DMS53 (cell line): ENCODE data around the gene COL9A3.

Experiments
- DNase-seq: peaks from one replicate; lab custom pipeline; 2025; lab: John Stamatoyannopoulos, UW

Gene COL9A3

DNA sequence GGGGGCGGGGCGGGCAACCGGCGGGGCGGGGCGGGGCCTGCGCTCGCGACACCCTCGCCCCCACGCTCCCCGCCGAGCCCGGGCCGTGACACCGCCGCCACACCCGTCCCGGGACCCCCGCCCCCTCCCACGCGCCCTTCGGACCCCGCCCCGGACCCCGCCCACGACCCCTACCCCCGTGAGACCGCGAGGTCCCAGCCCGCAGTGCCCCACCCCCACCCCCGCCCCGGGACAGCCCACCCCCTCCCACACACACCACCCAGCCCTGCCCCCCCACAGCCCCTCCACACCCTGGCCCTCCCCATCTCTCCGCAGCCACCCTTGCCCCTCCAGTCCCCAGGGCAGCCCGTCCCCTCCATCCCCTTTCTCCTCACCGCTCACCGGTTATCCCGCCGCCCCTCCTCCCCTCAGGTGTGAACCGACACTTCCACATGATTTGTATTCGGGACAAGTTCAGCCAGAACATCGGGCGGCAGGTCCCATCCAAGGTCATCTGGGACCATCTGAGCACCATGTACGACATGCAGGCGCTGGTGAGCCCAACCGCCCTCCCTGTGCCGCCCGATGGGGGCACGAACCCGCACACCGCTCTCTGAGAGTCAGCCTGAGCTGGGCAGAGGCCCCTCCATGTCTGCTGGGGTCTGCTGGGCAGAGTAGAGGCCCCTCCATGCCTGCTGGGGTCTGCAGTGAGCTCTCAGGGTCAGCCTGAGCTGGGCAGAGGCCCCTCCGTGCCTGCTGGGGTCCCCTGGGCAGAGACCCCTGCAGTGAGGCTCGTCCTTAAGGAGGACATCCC lies 20.0 kb upstream of the COL9A3 start:
- no peak for DNase-seq

DNA sequence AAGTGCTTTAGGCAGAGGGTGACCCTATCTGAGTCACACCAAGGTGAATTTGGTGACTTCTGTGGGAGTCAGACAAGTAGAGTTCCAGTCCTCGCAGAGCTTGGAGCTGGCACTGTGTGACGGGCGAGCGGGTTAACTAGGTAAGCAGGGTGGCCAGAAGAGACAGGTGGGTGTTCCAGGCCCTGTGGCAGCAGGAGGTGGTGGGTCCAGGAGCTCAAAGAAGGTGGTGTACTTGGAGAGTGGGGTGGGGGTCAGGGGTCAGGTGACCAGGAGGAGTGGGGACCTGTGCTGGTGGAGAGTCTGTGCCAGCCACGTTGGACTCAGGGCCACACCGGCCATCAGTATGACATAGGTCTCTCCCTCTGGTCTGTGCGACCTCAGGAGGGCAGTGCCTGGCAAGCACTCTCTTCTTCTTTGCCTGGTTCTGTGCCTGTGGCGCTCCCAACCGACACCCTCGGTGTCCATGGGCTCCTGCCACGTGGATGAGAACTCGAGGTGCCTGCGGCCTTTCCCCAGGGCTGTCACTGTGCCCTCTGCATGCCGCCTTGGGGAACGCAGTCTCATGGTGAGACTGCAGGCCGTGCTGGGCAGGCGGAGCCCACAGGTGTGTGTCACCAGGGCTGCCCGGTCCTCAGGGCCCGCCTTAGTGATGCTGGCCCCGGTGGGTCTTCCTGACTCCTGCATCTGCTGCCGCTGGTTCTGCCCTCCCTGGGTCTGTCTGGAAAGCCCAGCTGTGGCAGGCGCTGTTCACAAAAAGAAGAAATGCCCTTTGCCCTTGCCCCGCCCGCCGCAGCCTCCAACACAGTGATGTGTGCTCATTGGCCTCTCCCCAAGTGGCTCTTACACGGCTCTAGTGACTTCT lies 18.9 kb upstream of the COL9A3 start:
- no peak for DNase-seq

DNA sequence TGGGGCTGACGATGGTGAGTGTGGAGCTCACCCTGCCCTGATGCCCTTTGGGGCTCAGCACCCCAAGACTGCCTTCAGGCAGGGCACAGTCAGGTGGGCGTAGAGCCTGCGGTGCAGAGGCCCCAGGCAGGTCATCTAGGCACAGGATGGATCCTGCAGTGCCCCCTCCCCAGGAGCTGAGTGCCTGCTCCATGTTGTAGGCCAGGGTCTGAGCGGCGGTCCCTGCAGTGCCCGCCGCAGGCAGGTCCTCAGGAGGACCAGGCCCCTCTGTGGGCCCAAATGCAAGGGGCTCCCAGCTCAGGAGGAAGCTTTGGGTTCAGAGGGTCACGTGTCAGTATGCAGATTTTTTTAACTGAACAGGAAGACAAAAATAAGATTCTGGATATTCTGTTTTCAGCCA lies 17.8 kb upstream of the COL9A3 start:
- DNase-seq = no peak

DNA sequence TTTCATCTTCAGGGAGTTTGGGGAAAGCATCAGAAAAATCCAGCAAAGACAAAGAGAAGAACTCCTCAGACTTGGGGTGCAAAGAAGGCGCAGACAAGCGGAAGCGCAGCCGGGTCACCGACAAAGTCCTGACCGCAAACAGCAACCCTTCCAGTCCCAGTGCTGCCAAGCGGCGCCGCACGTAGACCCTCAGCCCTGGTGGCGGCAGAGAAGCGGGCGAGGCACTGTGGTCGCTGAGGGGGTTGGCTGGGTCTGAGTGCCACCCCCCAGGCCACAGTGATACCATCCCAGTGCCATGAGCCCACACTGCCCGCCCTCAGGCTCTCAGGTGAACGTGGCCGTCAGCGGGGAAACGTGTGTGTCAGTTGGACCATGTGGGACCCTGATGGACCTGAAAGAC lies 17.4 kb upstream of the COL9A3 start:
- no peak for DNase-seq

DNA sequence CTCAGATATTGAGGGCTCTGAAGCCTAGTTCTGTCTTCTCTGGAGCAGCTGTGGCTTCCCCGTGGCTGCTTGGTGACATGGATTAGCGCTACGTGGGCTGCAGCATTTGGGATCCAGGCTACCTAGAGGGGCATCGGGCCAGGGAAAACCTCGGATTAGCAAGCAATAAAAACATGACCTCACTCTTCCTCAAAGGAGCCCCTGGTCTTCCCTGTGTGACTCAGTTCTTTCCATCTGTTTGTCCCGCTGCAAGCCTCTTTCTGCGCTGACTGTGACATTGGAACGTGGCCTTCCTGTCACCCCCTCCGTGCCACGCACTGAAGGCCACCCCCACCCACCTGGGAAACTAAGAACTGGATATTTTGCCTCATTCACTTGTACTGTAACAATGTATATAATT lies 17.0 kb upstream of the COL9A3 start:
- DNase-seq = no peak

DNA sequence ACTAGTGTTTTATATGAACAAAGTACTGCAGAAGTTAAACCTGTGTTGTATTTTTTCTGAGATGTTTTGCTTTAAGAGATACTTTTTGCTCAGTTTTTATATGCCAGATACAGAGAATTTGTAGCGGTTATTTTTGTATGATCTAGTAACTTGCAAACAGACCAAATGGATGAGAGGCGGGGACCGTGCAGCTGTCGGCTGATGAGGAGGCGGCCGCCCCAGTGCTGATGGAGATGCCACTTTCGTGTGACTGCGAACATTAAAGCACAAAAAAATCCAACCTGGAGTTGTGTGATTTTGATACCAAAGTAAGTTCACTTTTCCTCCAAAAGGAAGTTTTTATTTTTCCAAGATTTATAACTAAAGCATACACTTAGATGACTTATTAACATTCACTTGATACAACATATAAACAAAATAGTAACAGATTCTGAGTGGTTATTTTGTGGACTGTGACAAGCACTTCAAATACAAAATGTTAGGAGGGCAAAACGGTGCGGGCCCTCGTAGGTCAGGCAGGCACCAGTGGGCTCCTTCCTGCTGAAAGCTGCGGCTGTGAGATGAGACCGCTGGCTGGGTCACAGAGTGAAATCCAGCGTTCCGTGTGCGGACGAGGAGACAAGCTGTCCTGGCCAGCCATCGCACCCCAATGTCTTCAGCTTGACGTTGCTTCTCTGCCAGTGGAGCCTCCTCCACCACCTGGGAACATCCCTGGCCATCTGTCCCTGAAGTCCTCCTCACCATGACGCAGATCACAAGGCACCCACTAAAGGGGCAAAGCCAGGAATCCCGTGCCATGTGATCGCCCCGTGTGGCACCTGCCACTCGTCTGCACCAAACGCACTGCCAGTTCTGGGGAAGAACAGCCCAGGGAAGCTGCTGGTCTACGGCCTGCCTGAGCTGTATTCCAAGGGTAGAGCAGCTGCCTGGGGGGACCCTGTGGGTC lies 16.3 kb upstream of the COL9A3 start:
- DNase-seq = no peak

DNA sequence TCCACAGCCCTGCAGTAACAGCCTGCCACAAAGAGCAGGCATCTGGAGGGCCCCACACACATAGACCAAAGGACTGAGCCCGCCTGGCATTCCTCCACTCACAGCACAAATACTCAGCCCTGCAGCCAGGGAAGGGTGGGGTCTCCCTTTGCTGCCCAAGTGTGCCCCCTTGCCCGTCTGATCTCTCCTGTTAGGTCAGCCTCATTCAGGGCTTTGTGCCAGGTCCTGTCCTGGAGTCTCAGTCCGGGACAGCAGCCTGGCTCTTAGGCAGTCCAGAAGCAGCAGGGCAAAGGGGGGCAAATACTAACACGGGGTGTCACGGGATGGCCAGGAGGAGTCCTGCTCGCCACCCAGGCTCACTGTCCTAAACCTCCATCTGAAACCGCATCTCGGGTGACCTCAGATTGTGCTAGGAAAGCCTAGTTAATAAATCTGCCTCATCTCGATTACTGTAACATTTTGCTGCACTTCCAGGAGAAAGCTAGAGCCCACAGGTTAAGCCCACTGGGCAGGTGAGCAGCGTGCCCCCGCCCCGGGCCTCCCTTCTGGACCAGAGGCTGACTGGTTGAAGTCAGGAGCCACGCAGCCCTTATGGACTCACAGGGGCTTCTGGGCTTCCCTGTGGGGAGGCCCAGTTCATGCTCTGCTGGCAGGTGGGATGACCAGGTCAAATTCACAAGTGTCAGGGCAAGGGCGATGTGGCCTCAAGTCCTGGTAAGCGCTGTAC lies 15.4 kb upstream of the COL9A3 start:
- DNase-seq = no peak

DNA sequence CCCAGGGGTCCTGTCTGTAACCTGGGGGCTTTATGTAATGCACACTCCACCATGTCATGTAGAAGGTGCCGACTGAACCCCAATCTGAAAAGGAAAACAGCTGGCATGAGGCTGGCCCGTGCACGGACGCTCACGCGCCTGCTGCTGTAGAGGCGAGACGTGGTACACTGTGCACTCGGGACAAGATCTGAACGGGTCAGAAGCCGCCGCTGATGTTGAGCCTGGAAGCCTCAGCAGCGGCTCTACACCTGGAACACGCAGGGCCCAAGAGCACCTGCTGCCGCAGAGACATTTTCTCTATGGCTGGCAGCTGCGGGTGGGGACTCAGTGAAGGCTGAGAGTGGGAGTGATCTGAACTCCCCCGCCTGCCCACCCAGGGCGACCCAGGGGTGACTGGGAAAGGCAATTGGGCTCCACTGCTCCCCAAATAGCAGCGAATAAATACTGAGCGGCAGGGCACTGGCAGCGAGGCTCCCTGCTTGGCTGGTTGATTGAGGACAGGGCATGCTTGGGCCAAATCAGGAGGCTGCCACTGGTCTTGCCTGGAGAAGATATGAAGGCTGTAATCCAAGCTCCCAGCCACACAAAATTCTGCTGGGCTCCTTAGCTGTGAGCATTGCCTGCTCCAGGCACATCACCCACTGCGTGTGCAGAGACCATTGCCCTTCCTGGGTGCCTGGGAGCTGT lies 14.7 kb upstream of the COL9A3 start:
- no peak for DNase-seq

DNA sequence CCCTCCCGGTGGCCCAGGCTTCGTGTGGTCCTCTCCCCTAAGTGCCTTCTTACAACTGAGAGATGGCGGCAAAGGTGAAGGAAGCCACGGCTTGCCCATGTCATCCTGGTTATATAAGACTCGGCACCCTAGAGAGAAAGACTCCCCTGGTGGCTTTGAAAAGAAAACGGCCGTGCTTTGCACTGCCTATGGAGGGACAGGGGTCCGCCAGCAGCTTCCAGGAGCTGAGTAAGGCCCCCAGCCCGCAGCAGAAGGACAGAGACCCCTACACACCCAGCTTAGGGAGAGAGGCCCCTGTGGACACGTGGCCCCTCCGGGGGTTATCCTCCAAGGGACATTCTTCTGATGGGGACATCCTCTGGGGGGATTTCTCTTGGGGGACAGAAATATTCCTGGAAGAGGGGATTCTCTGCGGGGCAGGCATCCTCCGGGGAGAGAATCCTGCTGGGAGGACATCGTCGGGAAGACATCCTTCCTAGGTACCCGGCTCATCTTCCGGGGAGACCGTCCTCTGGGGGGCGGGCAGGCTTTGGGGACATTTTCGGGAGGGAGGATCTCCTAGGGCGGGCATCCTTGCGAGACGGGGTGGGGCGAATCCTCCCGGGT lies 12.7 kb upstream of the COL9A3 start:
- no peak for DNase-seq

DNA sequence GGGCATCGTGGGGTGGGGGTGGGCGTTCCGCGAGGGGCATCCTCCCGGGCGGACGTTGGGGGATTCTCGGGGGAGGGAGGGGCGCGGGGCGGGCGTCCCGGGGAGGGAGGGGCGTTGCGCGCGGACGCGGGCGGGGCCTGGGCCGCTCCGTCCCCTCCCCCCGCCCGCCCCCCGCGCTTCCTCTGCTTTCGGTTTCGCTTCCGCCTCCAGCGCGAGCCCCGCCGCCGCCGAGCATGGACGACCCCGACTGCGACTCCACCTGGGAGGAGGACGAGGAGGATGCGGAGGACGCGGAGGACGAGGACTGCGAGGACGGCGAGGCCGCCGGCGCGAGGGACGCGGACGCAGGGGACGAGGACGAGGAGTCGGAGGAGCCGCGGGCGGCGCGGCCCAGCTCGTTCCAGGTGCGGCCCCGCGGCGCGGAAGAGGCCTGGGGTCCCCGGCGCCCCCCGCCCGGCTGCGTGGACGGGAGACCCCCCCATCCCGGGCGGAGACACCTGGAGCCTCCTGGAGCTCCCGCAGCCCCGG lies 12.2 kb upstream of the COL9A3 start, which contains the start of gene OGFR:
OGFR (plus strand) TSS at position 209 of the 528 bp plus-strand sequence; CDS start at position 234, 25 bp downstream.
- peak; percentile 74 for DNase-seq

DNA sequence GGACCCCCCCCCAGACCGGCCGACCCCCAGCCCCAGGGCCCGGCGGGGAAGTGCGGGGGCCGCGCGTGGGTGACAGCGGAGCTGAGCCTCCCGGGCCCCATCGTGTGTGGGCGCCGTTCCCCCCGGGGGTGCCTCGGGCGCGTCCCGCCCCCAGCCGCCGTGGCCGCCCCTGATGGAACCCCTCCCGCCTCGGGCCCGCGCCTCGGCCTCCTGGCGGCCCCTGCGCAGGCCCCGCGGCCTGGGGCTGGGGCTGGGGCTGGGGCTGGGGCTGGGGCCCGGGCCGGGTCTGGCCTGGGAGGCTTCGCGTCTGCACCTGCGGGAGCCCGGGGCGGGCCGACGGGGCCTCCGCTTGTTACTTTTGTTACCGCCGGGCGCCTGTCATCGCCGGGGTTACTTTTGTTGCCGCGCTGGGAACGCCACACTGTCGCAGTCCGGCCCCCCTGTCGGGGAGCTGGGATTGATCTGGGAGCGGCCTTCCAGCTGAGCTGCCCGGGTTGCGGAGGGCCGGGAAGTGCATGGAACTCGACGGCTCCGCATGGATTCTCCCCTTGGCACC lies 11.6 kb upstream of the COL9A3 start:
- DNase-seq = peak; percentile 56

DNA sequence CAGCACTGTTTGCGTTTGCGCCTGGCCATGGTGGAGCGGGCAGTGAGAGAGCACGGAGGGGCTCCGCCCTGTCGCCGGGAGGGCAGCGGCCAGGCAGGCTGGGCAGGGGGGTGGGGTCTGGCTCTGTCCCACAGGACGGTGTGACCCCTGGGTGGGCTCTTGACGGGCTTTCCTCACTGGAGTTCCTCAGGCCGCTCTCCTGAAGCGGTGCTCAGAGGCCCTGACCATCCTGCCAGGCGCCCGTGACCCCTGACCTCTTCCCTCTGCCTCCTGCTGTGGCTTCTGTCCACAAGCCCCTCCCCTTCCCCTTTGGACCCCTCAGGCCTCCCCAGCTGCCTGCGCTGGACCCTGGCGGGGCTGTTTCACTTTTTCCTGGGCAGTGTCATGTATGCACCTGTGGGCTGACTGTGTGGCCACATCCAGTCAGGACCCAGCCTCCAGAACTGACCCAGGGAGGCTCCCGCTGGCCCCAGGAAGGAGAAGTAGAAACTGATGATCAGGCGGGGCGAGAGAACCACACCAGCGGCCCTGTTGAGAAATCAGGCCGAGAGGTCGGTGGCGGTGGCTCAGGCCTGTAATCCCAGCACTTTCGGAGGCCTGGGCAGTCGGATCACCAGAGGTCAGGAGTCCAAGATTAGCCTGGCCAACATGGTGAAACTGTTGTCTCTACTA lies 11.0 kb upstream of the COL9A3 start:
- DNase-seq = no peak

DNA sequence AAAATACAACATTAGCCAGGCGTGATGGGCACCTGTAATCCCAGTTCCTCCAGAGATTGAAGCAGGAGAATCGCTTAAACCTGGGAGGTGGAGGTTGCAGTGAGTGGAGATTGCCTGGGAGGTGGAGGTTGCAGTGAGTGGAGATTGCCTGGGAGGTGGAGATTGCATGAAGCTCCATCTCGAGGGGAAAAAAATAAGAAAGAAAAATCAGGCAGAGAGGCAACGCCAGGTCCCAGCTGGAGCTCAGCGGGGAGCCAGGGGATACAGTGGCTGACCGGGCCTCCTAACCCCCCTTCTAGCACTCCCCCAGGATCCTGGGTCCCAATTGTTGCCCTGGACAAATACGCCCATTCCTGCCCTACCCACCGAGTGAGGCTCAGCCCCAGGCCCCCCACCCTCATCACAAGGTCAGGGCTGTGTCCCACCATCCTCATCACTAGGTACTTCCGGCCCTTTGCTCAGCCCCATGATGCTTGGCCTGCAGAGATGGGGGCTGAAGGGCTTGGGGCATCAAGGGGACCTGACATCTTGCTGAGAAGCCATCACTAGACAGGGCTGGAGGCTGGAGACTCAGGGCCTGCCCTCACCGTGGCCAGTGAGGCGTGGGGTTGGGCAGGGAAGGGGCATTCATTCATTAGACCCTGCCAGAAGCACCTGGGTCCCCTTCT lies 10.3 kb upstream of the COL9A3 start:
- DNase-seq = no peak

DNA sequence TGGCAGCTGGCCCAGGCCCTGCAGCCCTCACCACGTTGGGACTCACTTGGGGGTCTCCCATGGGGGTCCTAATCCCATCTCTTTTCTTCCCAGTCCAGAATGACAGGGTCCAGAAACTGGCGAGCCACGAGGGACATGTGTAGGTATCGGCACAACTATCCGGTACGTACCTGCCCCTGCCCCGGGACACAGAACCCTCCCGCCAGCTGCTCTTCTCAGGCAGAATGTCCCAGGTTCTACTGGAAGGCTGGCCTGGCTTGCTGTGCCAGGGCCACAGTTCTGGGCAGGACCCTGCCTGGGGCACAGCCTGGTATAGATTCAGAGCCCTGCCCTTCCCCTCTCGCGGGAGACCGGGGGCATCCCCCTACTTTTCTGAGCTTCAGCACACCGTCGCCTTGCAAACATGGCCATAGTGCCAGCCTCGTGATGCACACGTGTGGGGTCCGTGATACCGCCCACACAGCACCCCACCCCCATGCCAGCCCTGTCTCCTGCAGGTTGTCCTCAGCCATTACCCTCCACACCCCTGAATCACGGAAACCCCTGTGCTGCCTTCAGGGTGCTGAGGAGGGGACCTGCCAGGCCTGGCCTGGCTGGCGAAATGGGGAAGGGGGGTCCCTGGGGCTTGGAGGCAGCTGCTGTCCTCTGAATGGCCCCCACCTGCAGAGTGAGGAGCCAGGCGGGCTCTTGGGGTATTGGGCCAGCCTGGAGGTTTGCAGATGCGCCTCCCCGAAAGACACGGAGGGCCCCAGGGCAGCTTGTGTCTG lies 9.2 kb upstream of the COL9A3 start:
- DNase-seq = no peak

DNA sequence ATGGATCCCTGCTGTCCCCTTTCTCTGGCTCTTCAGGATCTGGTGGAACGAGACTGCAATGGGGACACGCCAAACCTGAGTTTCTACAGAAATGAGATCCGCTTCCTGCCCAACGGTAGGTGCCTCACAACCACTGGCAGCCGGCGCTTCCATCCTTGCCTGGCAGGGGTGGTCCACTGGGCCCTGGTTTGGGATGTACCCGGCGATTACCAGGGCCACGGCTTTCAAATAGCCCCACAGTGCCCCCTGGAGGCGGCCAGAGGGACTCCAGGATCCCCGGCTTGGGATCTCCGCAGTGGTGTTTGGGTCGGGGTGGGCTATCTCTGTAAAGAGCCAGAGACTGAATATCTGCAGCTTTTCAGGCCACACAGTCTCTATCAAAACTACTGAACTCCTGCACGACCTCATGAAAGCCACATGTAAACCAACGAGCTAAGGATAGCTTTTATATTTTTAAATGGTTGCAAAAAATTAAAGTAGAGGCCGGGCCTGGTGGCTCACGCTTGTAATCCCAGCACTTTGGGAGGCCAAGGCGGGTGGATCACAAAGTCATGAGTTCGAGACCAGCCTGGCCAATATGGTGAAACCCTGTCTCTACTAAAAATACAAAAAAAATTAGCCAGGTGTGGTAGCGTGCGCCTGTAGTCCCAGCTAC lies 8.5 kb upstream of the COL9A3 start:
- peak; percentile 72 for DNase-seq

DNA sequence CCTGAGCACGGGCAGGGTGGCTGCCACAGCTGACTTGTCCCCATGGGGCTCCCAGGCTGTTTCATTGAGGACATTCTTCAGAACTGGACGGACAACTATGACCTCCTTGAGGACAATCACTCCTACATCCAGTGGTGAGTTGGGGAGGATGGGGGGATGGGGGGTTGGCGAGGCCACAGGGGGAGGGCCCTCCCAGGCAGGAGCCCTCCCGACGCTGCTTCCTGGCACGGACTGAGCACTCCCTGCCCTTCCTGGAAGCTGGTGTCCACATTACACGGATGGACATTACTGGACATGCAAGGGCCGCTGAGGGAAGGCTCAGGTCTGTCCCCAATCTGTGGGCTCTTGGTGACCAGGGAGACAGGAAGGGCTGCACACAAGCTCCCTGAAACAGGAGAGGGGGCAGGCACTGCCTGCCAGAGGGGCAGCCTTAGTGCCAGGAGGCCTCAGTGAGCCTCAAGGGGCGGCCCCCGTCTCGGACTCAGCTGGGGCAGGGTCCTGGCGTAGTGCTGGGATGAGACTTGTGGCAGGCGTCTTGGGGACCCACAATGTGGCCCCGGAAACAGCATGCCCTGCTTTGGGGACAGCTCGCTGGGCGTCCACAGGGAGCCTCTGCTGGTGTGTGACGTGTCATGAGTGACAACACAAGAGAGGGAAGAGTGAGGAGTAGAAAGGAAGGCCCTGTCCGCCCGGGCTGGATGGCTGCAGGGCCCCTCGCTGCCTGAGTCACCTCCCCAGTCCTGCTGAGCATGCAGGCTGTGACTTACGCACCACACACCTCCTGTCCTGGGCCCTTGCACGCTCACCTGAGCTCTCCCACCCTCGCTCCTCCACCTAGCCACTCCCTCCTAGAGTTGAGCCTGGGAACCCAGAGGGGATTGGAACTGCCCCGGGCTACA lies 7.1 kb upstream of the COL9A3 start:
- DNase-seq = no peak
